HCT116 (cell line): Measurements from ENCODE around the gene DPP9.

Experiments used
- CTCF ChIP-seq, 3 experiments: fragments of 200-600 bp in 1 of 3; sonication (generic) in 1 of 3; IDR thresholded peaks in 2 of 3; conservative IDR thresholded peaks in 1 of 3; 2 replicates each; pipeline ENCODE4 v1.5.1; 2012 to 2017; ENCODE audit warnings: low read depth in 2 of 3, low read length in 2 of 3, antibody characterized with exemption in 1 of 3, borderline replicate concordance in 1 of 3, control low read depth in 1 of 3, mild to moderate bottlenecking in 1 of 3, mixed read lengths in 1 of 3, mixed run types in 1 of 3, moderate library complexity in 1 of 3; ENCODE audit not compliant: insufficient read depth in 1 of 3
- EGR1 ChIP-seq: IDR thresholded peaks from 2 replicates; pipeline ENCODE4 v1.6.1; 2012; ENCODE audit warnings: low read depth
- ELF1 ChIP-seq: IDR thresholded peaks from 2 replicates; pipeline ENCODE4 v1.6.1; 2012; ENCODE audit warnings: low read depth, borderline replicate concordance
- EZH2 ChIP-seq: fragments of 200-600 bp; sonication (generic); IDR thresholded peaks from 2 replicates; pipeline ENCODE4 v1.6.1; 2017; ENCODE audit warnings: antibody characterized with exemption, mixed run types
- EZH2phosphoT487 ChIP-seq: fragments of 200-600 bp; IDR thresholded peaks from 2 replicates; pipeline ENCODE4 v1.6.1; 2018; ENCODE audit warnings: antibody characterized with exemption, borderline replicate concordance
- JUND ChIP-seq: IDR thresholded peaks from 2 replicates; pipeline ENCODE4 v1.6.1; 2012
- POLR2A ChIP-seq: IDR thresholded peaks from 2 replicates; pipeline ENCODE4 v1.7.0; 2011; ENCODE audit warnings: borderline replicate concordance; ENCODE audit not compliant: insufficient read depth, insufficient read length; ENCODE audit errors: extremely low read depth
- POLR2AphosphoS5 ChIP-seq: IDR thresholded peaks from 2 replicates; pipeline ENCODE4 v1.6.1; 2011; ENCODE audit warnings: mild to moderate bottlenecking, low read depth, low read length, moderate library complexity
- REST ChIP-seq: IDR thresholded peaks from 2 replicates; pipeline ENCODE4 v1.6.1; 2012; ENCODE audit warnings: low read depth
- SP1 ChIP-seq: IDR thresholded peaks from 2 replicates; pipeline ENCODE4 v1.6.1; 2012; ENCODE audit warnings: low read depth
- TCF7L2 ChIP-seq: IDR thresholded peaks from 2 replicates; pipeline ENCODE4 v1.7.0; 2011; ENCODE audit warnings: borderline replicate concordance, inconsistent platforms; ENCODE audit not compliant: insufficient read depth, insufficient read length; ENCODE audit errors: extremely low read depth
- YY1 ChIP-seq: IDR thresholded peaks from 2 replicates; pipeline ENCODE4 v1.6.1; 2011; ENCODE audit warnings: low read length, low read depth, moderate library complexity, mild to moderate bottlenecking; ENCODE audit not compliant: insufficient replicate concordance; ENCODE audit errors: extremely low read depth
- ZFX ChIP-seq: fragments of 450-650 bp; IDR thresholded peaks from 2 replicates; pipeline ENCODE4 v1.6.1; 2017

- TF ChIP-seq CTCF (IDR thresholded peaks at IDR 0.05 in 2 of 3, conservative IDR thresholded peaks at IDR 0.05 in 1 of 3; ENCODE audit: borderline replicate concordance in 1 of 3, insufficient read depth in 1 of 3, low read depth in 2 of 3, low read length in 2 of 3), result no peak
- TF ChIP-seq TCF7L2, result no peak
- no peak for TF ChIP-seq POLR2AphosphoS5
- no peak for TF ChIP-seq JUND
- no peak for TF ChIP-seq EZH2
- TF ChIP-seq ELF1, result no peak
- no peak for TF ChIP-seq POLR2A
- TF ChIP-seq ZFX, result no peak
- TF ChIP-seq EZH2phosphoT487, result no peak
- TF ChIP-seq EGR1, result no peak
- TF ChIP-seq REST, result no peak
- no peak for TF ChIP-seq YY1
- no peak for TF ChIP-seq SP1
Measured at GRCh38 chr19:4687396-4687795, 36.2 kb downstream of the DPP9 start.
